Measurements from ENCODE around the gene ABHD4. TPM values are rescaled to one million over a fixed set of nuclear protein-coding genes. Genes with fewer than 3 reads are reported as not detected.
"Not testable (repeated sequence)": the region's sequence is repeated elsewhere in the genome, so short reads cannot be mapped to it uniquely, and the experiment has no call there.

ABHD4 gene
- polyA plus RNA-seq, 2 of the 4 experiments (the other 2 are of a cell fraction): 58.3 to 70.7 TPM

DNA sequence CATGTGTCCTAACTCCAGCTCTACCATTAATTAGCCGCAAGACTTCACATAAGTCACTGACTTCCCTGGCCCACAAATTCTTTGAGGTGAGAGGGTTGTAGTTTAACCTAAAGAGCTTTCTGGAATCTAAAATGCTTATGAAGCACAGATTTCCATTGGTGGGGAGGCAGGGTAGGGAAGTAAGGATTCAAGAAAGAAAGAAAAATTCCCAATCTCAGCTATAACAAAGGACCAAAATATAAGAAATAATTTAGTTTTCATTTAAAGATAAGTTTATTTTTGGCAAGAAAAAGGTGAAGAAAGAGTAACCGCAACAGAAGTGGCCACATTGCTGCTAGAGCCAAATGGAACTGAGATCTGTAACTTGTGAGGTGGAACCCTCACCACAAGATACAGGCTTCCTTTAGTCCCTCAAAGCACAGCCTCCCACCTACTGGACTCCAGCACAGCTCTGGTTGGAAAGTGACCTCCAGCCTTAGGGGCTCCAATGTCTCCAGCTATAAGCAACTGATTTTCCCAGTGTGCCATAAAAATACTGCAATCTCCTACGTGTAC lies 32.6 kb upstream of the ABHD4 start:
- H3K4me3 ChIP-seq: no peak overlapping the region
- POLR2A ChIA-PET: no interaction called here
- no peak for TF ChIP-seq NPAS2 (CRISPR knock-in tag; IDR thresholded peaks at IDR 0.05; ENCODE audit: borderline replicate concordance)
- no peak for TF ChIP-seq GATA3 (IDR thresholded peaks at IDR 0.05; ENCODE audit: borderline replicate concordance)
- TF ChIP-seq ZNF302 (CRISPR knock-in tag; IDR thresholded peaks at IDR 0.05): no peak
- TF ChIP-seq EP300 (IDR thresholded peaks at IDR 0.05): no peak
- no peak for TF ChIP-seq JUNB (IDR thresholded peaks at IDR 0.05)
- TF ChIP-seq CEBPB (IDR thresholded peaks at IDR 0.05): no peak
- TF ChIP-seq MYC (IDR thresholded peaks at IDR 0.05; ENCODE audit: borderline replicate concordance, low read length): no peak
- TF ChIP-seq EHMT2 (IDR thresholded peaks at IDR 0.05; ENCODE audit: low read depth): no peak
- no peak for TF ChIP-seq FOSL2 (IDR thresholded peaks at IDR 0.05)
- no peak for TF ChIP-seq FOSL2 (CRISPR knock-in tag; IDR thresholded peaks at IDR 0.05)
- TF ChIP-seq HOXA7 (CRISPR knock-in tag; IDR thresholded peaks at IDR 0.05): no peak
- TF ChIP-seq SREBF2 (IDR thresholded peaks at IDR 0.05): no peak
- no peak for TF ChIP-seq PHF8 (IDR thresholded peaks at IDR 0.05; ENCODE audit: borderline replicate concordance, low read depth)
- TF ChIP-seq RNF2 (IDR thresholded peaks at IDR 0.05; ENCODE audit: borderline replicate concordance, low read depth): no peak
- TF ChIP-seq POLR2A (IDR thresholded peaks at IDR 0.05; ENCODE audit: low read length): no peak
- no peaks in the 10 kb centered on the region for H3K9me3 ChIP-seq
- DNase-seq (ENCODE audit: low read depth in 1 of 2, low spot score in 1 of 2) (no peak), ATAC-seq (no peak), FAIRE-seq (no peak)
- CTCF ChIA-PET: interaction anchor here (0.8 to 16.3 kb wide), 9 partner anchors 9 to 295 kb away, joined by 3 to 376 read pairs (median 4); partner anchors contain the start of gene OR6J1
- no peak overlapping the region for H3K4me2 ChIP-seq
- no peak overlapping the region for H3K27ac ChIP-seq
- WGBS (ENCODE audit: missing lambda C conversion rate): 84% methylated on average over 3 of the region's 3 CpGs
- peaks cover 6% of the 10 kb centered on the region; the same call in 2 of the 3 replicates for H3K4me1 ChIP-seq

DNA sequence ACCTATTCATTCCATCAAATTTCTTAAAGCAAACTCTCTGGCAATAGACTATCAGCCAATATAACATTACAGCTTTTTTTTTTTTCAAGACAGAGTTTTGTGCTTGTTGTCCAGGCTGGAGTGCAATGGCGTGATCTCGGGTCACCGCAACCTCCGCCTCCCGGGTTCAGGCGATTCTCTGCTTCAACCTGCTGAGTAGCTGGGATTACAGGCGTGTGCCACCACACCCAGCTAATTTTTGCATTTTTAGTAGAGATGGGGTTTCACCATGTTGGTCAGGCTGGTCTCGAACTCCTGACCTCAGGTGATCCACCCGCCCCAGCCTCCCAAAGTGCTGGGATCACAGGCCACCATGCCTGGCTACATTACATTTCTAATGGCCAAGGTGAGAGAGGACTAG lies 31.8 kb upstream of the ABHD4 start:
- ATAC-seq; POLR2A ChIA-PET; H3K9me3 ChIP-seq; DNase-seq (ENCODE audit: low read depth in 1 of 2, low spot score in 1 of 2); FAIRE-seq; H3K27ac ChIP-seq; H3K4me2 ChIP-seq; H3K4me3 ChIP-seq: not testable (repeated sequence)
- peaks cover 12% of the 10 kb centered on the region; the same call in 2 of the 3 replicates for H3K4me1 ChIP-seq
- WGBS (ENCODE audit: missing lambda C conversion rate): 95% methylated on average over 9 of the region's 9 CpGs
- CTCF ChIA-PET: interaction anchor here (0.8 to 16.3 kb wide), 8 partner anchors 10 to 334 kb away, joined by 3 to 376 read pairs (median 6); partner anchors contain the start of gene OR6J1

DNA sequence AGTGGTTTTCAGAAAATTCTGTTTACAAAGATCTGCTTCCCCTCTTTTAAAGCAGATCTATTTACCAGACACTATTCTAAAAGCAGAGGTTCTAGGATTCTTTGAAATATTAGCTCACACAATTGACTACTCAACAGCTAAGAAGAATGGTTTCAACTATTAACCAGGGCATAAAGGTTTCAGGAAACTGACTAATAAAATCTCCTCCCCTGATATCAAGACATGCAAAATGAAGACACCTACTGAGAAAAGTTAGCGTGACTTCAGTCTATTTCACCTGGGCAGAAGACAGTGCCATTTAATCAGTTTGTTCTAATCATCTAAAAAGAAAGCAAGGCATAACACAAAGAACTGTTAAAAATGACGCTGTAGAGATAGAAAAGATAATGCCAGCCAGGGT lies 31.3 kb upstream of the ABHD4 start:
- Histone ChIP-seq H3K27ac (no peak overlapping the region), H3K4me3 (no peak overlapping the region), H3K4me2 (no peak overlapping the region), H3K9me3 (no peaks in the 10 kb centered on the region), H3K4me1 (peaks cover 17% of the 10 kb centered on the region; the same call in 2 of the 3 replicates)
- TF ChIP-seq MAZ (IDR thresholded peaks at IDR 0.05; ENCODE audit: borderline replicate concordance, low read depth, low read length) (no peak), POLR2AphosphoS2 (conservative IDR thresholded peaks at IDR 0.05; ENCODE audit: low read length) (no peak)
- FAIRE-seq: no peak
- no peak for ATAC-seq
- 93% methylated on average over 2 of the region's 2 CpGs for WGBS (ENCODE audit: missing lambda C conversion rate)
- ChIA-PET CTCF (interaction anchor here (0.8 to 16.3 kb wide), 7 partner anchors 11 to 333 kb away, joined by 3 to 376 read pairs (median 3); partner anchors contain the start of gene OR6J1), POLR2A (no interaction called here)
- no peak for DNase-seq (ENCODE audit: low read depth in 1 of 2, low spot score in 1 of 2)

DNA sequence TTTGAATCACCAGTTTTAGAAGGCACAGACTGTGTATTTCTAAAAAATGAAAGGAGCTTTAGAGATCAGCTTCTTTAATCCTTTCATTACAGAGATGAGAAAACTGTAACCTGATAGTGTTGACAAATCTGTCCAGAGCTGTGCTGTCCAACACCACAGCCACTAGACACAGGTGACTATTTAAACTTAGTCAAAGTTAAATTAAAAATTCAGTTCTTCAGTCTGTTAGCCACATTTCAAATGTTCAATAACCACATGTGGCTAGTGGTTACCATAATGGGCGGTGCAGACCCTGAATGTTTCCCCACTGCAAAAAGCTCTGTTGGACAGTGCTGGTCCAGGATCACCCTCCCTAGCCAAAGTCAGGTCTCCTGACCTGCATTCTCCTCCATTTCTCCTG lies 30.7 kb upstream of the ABHD4 start:
- Histone ChIP-seq H3K27ac (no peak overlapping the region), H3K4me1 (peaks cover 23% of the 10 kb centered on the region), H3K4me2 (no peak overlapping the region), H3K4me3 (no peak overlapping the region), H3K9me3 (no peaks in the 10 kb centered on the region)
- ATAC-seq (no peak), FAIRE-seq (no peak), DNase-seq (ENCODE audit: low read depth in 1 of 2, low spot score in 1 of 2) (no peak)
- TF ChIP-seq HEYL (CRISPR knock-in tag; IDR thresholded peaks at IDR 0.05) (no peak), TFCP2L1 (CRISPR knock-in tag; IDR thresholded peaks at IDR 0.05) (no peak), KDM5A (IDR thresholded peaks at IDR 0.05) (no peak), KDM1A (IDR thresholded peaks at IDR 0.05; ENCODE audit: low read depth) (no peak)
- POLR2A ChIA-PET: no interaction called here
- 100% methylated on average over 1 of the region's 1 CpG for WGBS (ENCODE audit: missing lambda C conversion rate)
- CTCF ChIA-PET: interaction anchor here (0.8 to 16.3 kb wide), 8 partner anchors 11 to 335 kb away, joined by 3 to 376 read pairs (median 11); partner anchors contain the start of gene OR6J1

All from A549 (cell line).